Esophagus (tissue), 2 donors: Measurements from ENCODE around the gene TRAPPC3L. TPM values are rescaled to one million over a fixed set of nuclear protein-coding genes. Genes with fewer than 3 reads are reported as not detected.

ENCODE experiments used
- H3K27ac ChIP-seq, 2 donors: one replicate each; pipeline ENCODE4 v1.5.1; 2013; ENCODE audit warnings: low read depth in 2 of 2, mild to moderate bottlenecking in 2 of 2, inconsistent platforms in 1 of 2, low read length in 1 of 2, moderate library complexity in 1 of 2
- H3K27me3 ChIP-seq, 2 donors: one replicate each; pipeline ENCODE4 v1.6.1; 2013; ENCODE audit warnings: low read length in 2 of 2, control low read depth in 1 of 2, mild to moderate bottlenecking in 1 of 2; ENCODE audit not compliant: insufficient read depth in 2 of 2, control insufficient read depth in 1 of 2
- H3K36me3 ChIP-seq, 2 donors: one replicate each; pipeline ENCODE4 v1.6.1; 2013; ENCODE audit warnings: low read length in 1 of 2; ENCODE audit not compliant: control insufficient read depth in 2 of 2, insufficient read depth in 2 of 2
- H3K4me1 ChIP-seq, 2 donors: one replicate each; pipeline ENCODE4 v1.6.1; 2013; ENCODE audit warnings: low read length in 1 of 2; ENCODE audit not compliant: control insufficient read depth in 2 of 2, insufficient read depth in 2 of 2
- H3K4me3 ChIP-seq, 2 donors: one replicate each; pipeline ENCODE4 v1.5.1; 2013; ENCODE audit warnings: low read length in 2 of 2, mild to moderate bottlenecking in 2 of 2, low read depth in 1 of 2, moderate library complexity in 1 of 2
- H3K9me3 ChIP-seq, 2 donors: one replicate each; pipeline ENCODE4 v1.6.1; 2013; ENCODE audit warnings: mild to moderate bottlenecking in 2 of 2, low read depth in 1 of 2, low read length in 1 of 2, moderate library complexity in 1 of 2; ENCODE audit not compliant: control insufficient read depth in 2 of 2, insufficient read depth in 1 of 2
- WGBS, 2 donors: extraction: QIAGEN DNeasy Blood & Tissue Kit; methylation state at CpG; one replicate each; pipeline ENCODE4 v1.1.7; 2013; 5-methylcytosine and 5-hydroxymethylcytosine counted together
- polyA plus RNA-seq, 2 donors: library from polyadenylated mRNA; stranded (reverse); fragments of 200-250 nt; gene quantifications; one replicate each; pipeline ENCODE4 v1.2.3, GENCODE V29; 2013
- donor health status: healthy with polysubstance abuse.
- donor health status: Bipolar disorder and iron deficiency.

The TRAPPC3L gene
- polyA plus RNA-seq = under 1 TPM in 1 of 2 donors, not detected in 1; 0.01 TPM

GRCh38 chr6:116545651-116546050, at the start of gene TRAPPC3L:
TRAPPC3L (minus strand) TSS chr6:116545684; CDS start chr6:116545514, 170 bp downstream.
- Histone ChIP-seq H3K4me3 (no peak within 1 kb of the TSS), H3K27ac (no peak within 1 kb of the TSS), H3K36me3 (no peaks in the 10 kb centered on the region), H3K4me1 (no peaks in the 10 kb centered on the region), H3K27me3 (no peaks in the 10 kb centered on the region), H3K9me3 (no peaks in the 10 kb centered on the region)
- 40 to 45% methylated on average over 4 of the region's 4 CpGs for WGBS, 2 donors

- Histone ChIP-seq H3K4me1 (no peaks in the 10 kb centered on the region), H3K27me3 (no peaks in the 10 kb centered on the region), H3K9me3 (no peaks in the 10 kb centered on the region), H3K4me3 (no peak overlapping the region), H3K27ac (no peak overlapping the region), H3K36me3 (peaks cover 3 to 5% of the 10 kb centered on the region in 2 donors)
- WGBS, 2 donors = 53% methylated on average over 3 of the region's 3 CpGs
Measured at GRCh38 chr6:116595247-116595646, 49.8 kb upstream of the TRAPPC3L start.

GRCh38 chr6:116586738-116587137, 41.3 kb upstream of the TRAPPC3L start:
- H3K4me1 ChIP-seq = no peaks in the 10 kb centered on the region
- no peaks in the 10 kb centered on the region for H3K27me3 ChIP-seq
- H3K9me3 ChIP-seq = no peaks in the 10 kb centered on the region
- H3K36me3 ChIP-seq = peaks cover 0 to 3% of the 10 kb centered on the region in 2 donors
- no peak overlapping the region for H3K4me3 ChIP-seq
- H3K27ac ChIP-seq = no peak overlapping the region
- 97 to 99% methylated on average over 2 of the region's 2 CpGs for WGBS, 2 donors

GRCh38 chr6:116586276-116586675, 40.8 kb upstream of the TRAPPC3L start:
- Histone ChIP-seq H3K4me3 (no peak overlapping the region), H3K36me3 (no peaks in the 10 kb centered on the region), H3K4me1 (no peaks in the 10 kb centered on the region), H3K27ac (no peak overlapping the region), H3K9me3 (no peaks in the 10 kb centered on the region), H3K27me3 (no peaks in the 10 kb centered on the region)

- no peak overlapping the region for H3K4me3 ChIP-seq
- WGBS, 2 donors = 90 to 92% methylated on average over 2 of the region's 2 CpGs
- no peak overlapping the region for H3K27ac ChIP-seq
- H3K4me1 ChIP-seq = no peaks in the 10 kb centered on the region
- H3K36me3 ChIP-seq = no peaks in the 10 kb centered on the region
- H3K27me3 ChIP-seq = no peaks in the 10 kb centered on the region
- no peaks in the 10 kb centered on the region for H3K9me3 ChIP-seq
Measured at GRCh38 chr6:116580198-116580597, 34.7 kb upstream of the TRAPPC3L start.

- no peaks in the 10 kb centered on the region for H3K27me3 ChIP-seq
- no peaks in the 10 kb centered on the region for H3K36me3 ChIP-seq
- no peak overlapping the region for H3K4me3 ChIP-seq
- 91 to 94% methylated on average over 1 of the region's 1 CpG for WGBS, 2 donors
- no peaks in the 10 kb centered on the region for H3K4me1 ChIP-seq
- no peak overlapping the region for H3K27ac ChIP-seq
- H3K9me3 ChIP-seq = no peaks in the 10 kb centered on the region
Measured at GRCh38 chr6:116579143-116579542, 33.7 kb upstream of the TRAPPC3L start.

- Histone ChIP-seq H3K36me3 (no peaks in the 10 kb centered on the region), H3K4me1 (no peaks in the 10 kb centered on the region), H3K9me3 (no peaks in the 10 kb centered on the region), H3K27ac (no peak overlapping the region), H3K4me3 (no peak overlapping the region), H3K27me3 (no peaks in the 10 kb centered on the region)
Measured at GRCh38 chr6:116578335-116578734, 32.9 kb upstream of the TRAPPC3L start.

GRCh38 chr6:116577486-116577885, 32.0 kb upstream of the TRAPPC3L start:
- Histone ChIP-seq H3K27me3 (no peaks in the 10 kb centered on the region), H3K4me1 (peaks cover 0 to 2% of the 10 kb centered on the region in 2 donors), H3K4me3 (no peak overlapping the region), H3K9me3 (no peaks in the 10 kb centered on the region), H3K36me3 (no peaks in the 10 kb centered on the region), H3K27ac (no peak overlapping the region)
- WGBS, 2 donors = 80 to 84% methylated on average over 5 of the region's 5 CpGs

GRCh38 chr6:116575227-116575626, 29.7 kb upstream of the TRAPPC3L start:
- Histone ChIP-seq H3K4me3 (no peak overlapping the region), H3K36me3 (no peaks in the 10 kb centered on the region), H3K4me1 (peaks cover 0 to 2% of the 10 kb centered on the region in 2 donors), H3K9me3 (no peaks in the 10 kb centered on the region), H3K27ac (no peak overlapping the region), H3K27me3 (no peaks in the 10 kb centered on the region)
- WGBS, 2 donors = 90 to 97% methylated on average over 2 of the region's 2 CpGs

- peaks cover 0 to 2% of the 10 kb centered on the region in 2 donors for H3K4me1 ChIP-seq
- H3K9me3 ChIP-seq = no peaks in the 10 kb centered on the region
- H3K27me3 ChIP-seq = no peaks in the 10 kb centered on the region
- WGBS, 2 donors = 2 to 4% methylated on average over 7 of the region's 7 CpGs
- peak overlapping the region; percentile 27 to 92 for H3K4me3 ChIP-seq
- H3K36me3 ChIP-seq = no peaks in the 10 kb centered on the region
- H3K27ac ChIP-seq = no peak overlapping the region
Measured at GRCh38 chr6:116572162-116572561, 26.7 kb upstream of the TRAPPC3L start.
